WTC11 (cell line): ENCODE data around the gene NOSTRIN. TPM values are rescaled to one million over a fixed set of nuclear protein-coding genes. Genes with fewer than 3 reads are reported as not detected.

Experiments used
- ATAC-seq: fragments of 200-7000 bp; cut with Tn5 transposase; 2 replicates; pipeline ENCODE4 v1.10.0; 2021; ENCODE audit warnings: mild to moderate bottlenecking, moderate library complexity
- CTCF ChIA-PET: fragments of 300-600 bp; sonication (Branson Sonifier 250); formaldehyde crosslinking; loops from one replicate; lab custom pipeline; 2021; ENCODE audit warnings: antibody characterized with exemption; lab: Charles Lee
- POLR2A ChIA-PET: fragments of 350-600 bp; sonication (Branson Sonifier 250); formaldehyde crosslinking; loops from one replicate; lab custom pipeline; 2021; ENCODE audit warnings: antibody characterized with exemption; lab: Charles Lee
- DNase-seq: peaks from one replicate; pipeline ENCODE4 v3.0.0; 2021; ENCODE audit warnings: low spot score
- H3K27ac Mint-ChIP-seq: 2 replicates; pipeline ENCODE4 v1.8.0; 2021; ENCODE audit warnings: mixed read lengths
- H3K27me3 Mint-ChIP-seq: 2 replicates; pipeline ENCODE4 v1.8.0; 2021; ENCODE audit warnings: low read depth, mild to moderate bottlenecking, moderate library complexity, mixed read lengths
- H3K36me3 Mint-ChIP-seq: 2 replicates; pipeline ENCODE4 v1.8.0; 2021; ENCODE audit warnings: mixed read lengths
- H3K4me1 Mint-ChIP-seq: 2 replicates; pipeline ENCODE4 v1.8.0; 2022; ENCODE audit warnings: mixed read lengths
- H3K4me3 Mint-ChIP-seq: 2 replicates; pipeline ENCODE4 v1.8.0; 2021; ENCODE audit warnings: mild to moderate bottlenecking, moderate library complexity, mixed read lengths
- H3K9me3 Mint-ChIP-seq: 2 replicates; pipeline ENCODE4 v1.8.0; 2021; ENCODE audit warnings: mixed read lengths
- CDX4 ChIP-seq: fragments of 250-450 bp; sonication (Bioruptor Pico); IDR thresholded peaks from 2 replicates; pipeline ENCODE4 v1.9.0; 2021; ENCODE audit warnings: moderate library complexity, mild to moderate bottlenecking, inconsistent platforms, borderline replicate concordance
- E2F1 ChIP-seq: sonication (generic); formaldehyde crosslinking; IDR thresholded peaks from 2 replicates; pipeline ENCODE4 v1.8.0; 2022; ENCODE audit warnings: mild to moderate bottlenecking, missing genetic modification reagents
- E2F4 ChIP-seq: sonication (generic); formaldehyde crosslinking; IDR thresholded peaks from 2 replicates; pipeline ENCODE4 v1.8.1; 2022; ENCODE audit warnings: low read depth, mild to moderate bottlenecking, moderate library complexity, missing genetic modification reagents, borderline replicate concordance
- ELF4 ChIP-seq: sonication (generic); formaldehyde crosslinking; IDR thresholded peaks from 2 replicates; pipeline ENCODE4 v1.8.1; 2022; ENCODE audit warnings: low read depth, mild to moderate bottlenecking, moderate library complexity, missing genetic modification reagents
- ETV6 ChIP-seq: sonication (generic); formaldehyde crosslinking; IDR thresholded peaks from 2 replicates; pipeline ENCODE4 v1.8.1; 2022; ENCODE audit warnings: mild to moderate bottlenecking, missing genetic modification reagents
- FOXJ3 ChIP-seq: sonication (generic); formaldehyde crosslinking; IDR thresholded peaks from 2 replicates; pipeline ENCODE4 v1.9.0; 2021; ENCODE audit warnings: missing genetic modification reagents, mild to moderate bottlenecking, borderline replicate concordance
- FOXP4 ChIP-seq: sonication (generic); formaldehyde crosslinking; IDR thresholded peaks from 2 replicates; pipeline ENCODE4 v1.8.0; 2022; ENCODE audit warnings: mild to moderate bottlenecking, missing genetic modification reagents
- GABPB1 ChIP-seq: sonication (generic); formaldehyde crosslinking; IDR thresholded peaks from 2 replicates; pipeline ENCODE4 v1.8.1; 2023; ENCODE audit warnings: mild to moderate bottlenecking, missing genetic modification reagents
- IRF2 ChIP-seq: sonication (generic); formaldehyde crosslinking; IDR thresholded peaks from 2 replicates; pipeline ENCODE4 v1.8.0; 2022; ENCODE audit warnings: low read depth, missing genetic modification reagents, borderline replicate concordance
- PRRX2 ChIP-seq: fragments of 250-450 bp; sonication (Bioruptor Pico); IDR thresholded peaks from 2 replicates; pipeline ENCODE4 v1.8.0; 2021; ENCODE audit warnings: mild to moderate bottlenecking
- RELA ChIP-seq: sonication (generic); formaldehyde crosslinking; IDR thresholded peaks from 2 replicates; pipeline ENCODE4 v1.8.1; 2022; ENCODE audit warnings: missing genetic modification reagents, mild to moderate bottlenecking, borderline replicate concordance
- SMAD4 ChIP-seq: sonication (generic); formaldehyde crosslinking; IDR thresholded peaks from 2 replicates; pipeline ENCODE4 v1.8.0; 2022; ENCODE audit warnings: mild to moderate bottlenecking, missing genetic modification reagents
- SOX15 ChIP-seq: fragments of 250-450 bp; sonication (Bioruptor Pico); IDR thresholded peaks from 2 replicates; pipeline ENCODE4 v1.9.0; 2021; ENCODE audit warnings: mild to moderate bottlenecking
- ZNF232 ChIP-seq: sonication (generic); formaldehyde crosslinking; IDR thresholded peaks from 2 replicates; pipeline ENCODE4 v1.8.0; 2022; ENCODE audit warnings: mild to moderate bottlenecking, missing genetic modification reagents
- ZNF317 ChIP-seq: sonication (generic); formaldehyde crosslinking; IDR thresholded peaks from 2 replicates; pipeline ENCODE4 v1.8.1; 2023; ENCODE audit warnings: low read depth, mild to moderate bottlenecking, moderate library complexity, missing genetic modification reagents, borderline replicate concordance
- ZNF671 ChIP-seq: fragments of 250-450 bp; sonication (Bioruptor Pico); IDR thresholded peaks from 2 replicates; pipeline ENCODE4 v1.8.0; 2021; ENCODE audit warnings: mild to moderate bottlenecking
- total RNA-seq: library from RNA; stranded (reverse); gene quantifications from 3 replicates; pipeline ENCODE4 v1.2.3, GENCODE V29; 2021
- TF ChIP-seq, protein P1 (sequence below): sonication (generic); formaldehyde crosslinking; IDR thresholded peaks from 2 replicates; pipeline ENCODE4 v1.8.0; 2022; ENCODE audit warnings: missing genetic modification reagents
- TF ChIP-seq, protein P2 (sequence below): fragments of 250-450 bp; sonication (Bioruptor Pico); IDR thresholded peaks from 2 replicates; pipeline ENCODE4 v1.9.0; 2021; ENCODE audit warnings: mild to moderate bottlenecking, borderline replicate concordance
- TF ChIP-seq, protein P3 (sequence below): sonication (generic); formaldehyde crosslinking; conservative IDR thresholded peaks from 2 replicates; pipeline ENCODE4 v1.8.1; 2023; ENCODE audit warnings: mild to moderate bottlenecking, low read depth, missing genetic modification reagents, moderate library complexity

Gene NOSTRIN
- total RNA-seq, 1 experiment from 2014 or later, result 0.22 TPM

DNA sequence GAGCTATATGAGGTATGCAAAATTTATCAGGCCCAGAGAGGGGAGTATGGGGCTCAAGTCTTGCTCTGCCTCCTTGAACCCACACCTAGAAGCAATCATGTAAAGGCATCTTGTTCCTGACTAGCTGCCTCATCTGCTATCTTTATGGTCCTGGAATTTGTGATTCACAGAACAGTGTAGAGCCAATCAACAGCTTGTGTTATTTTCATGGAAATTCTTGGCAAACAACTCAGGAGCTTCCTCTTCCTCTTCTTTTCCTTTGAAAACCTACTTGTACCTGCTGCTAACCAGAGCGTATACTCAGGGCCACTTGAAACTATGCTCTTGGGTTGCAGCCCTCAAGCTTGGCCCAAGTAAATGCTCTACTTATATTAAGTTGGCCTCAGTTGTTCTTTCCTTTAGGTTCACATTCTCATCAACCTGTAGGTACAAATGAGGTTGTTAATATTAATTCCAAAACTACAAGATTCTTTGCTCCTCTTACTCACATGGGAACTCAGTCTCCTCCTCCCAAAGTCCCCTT, 3.5 kb upstream of the NOSTRIN start (continued):
- TF ChIP-seq IRF2 (CRISPR knock-in tag), result no peak
- TF ChIP-seq ZNF671, result no peak
- TF ChIP-seq E2F1 (CRISPR knock-in tag), result no peak
- no peak for TF ChIP-seq E2F4 (CRISPR knock-in tag)
- TF ChIP-seq RELA (CRISPR knock-in tag), result no peak
- TF ChIP-seq ZNF317 (CRISPR knock-in tag), result no peak
- TF ChIP-seq GABPB1, result no peak
- no peak for TF ChIP-seq ETV6
- TF ChIP-seq, protein P1, sequence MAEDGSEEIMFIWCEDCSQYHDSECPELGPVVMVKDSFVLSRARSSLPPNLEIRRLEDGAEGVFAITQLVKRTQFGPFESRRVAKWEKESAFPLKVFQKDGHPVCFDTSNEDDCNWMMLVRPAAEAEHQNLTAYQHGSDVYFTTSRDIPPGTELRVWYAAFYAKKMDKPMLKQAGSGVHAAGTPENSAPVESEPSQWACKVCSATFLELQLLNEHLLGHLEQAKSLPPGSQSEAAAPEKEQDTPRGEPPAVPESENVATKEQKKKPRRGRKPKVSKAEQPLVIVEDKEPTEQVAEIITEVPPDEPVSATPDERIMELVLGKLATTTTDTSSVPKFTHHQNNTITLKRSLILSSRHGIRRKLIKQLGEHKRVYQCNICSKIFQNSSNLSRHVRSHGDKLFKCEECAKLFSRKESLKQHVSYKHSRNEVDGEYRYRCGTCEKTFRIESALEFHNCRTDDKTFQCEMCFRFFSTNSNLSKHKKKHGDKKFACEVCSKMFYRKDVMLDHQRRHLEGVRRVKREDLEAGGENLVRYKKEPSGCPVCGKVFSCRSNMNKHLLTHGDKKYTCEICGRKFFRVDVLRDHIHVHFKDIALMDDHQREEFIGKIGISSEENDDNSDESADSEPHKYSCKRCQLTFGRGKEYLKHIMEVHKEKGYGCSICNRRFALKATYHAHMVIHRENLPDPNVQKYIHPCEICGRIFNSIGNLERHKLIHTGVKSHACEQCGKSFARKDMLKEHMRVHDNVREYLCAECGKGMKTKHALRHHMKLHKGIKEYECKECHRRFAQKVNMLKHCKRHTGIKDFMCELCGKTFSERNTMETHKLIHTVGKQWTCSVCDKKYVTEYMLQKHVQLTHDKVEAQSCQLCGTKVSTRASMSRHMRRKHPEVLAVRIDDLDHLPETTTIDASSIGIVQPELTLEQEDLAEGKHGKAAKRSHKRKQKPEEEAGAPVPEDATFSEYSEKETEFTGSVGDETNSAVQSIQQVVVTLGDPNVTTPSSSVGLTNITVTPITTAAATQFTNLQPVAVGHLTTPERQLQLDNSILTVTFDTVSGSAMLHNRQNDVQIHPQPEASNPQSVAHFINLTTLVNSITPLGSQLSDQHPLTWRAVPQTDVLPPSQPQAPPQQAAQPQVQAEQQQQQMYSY (CRISPR knock-in tag), result no peak
- no peak for TF ChIP-seq SOX15 (CRISPR knock-in tag)
- TF ChIP-seq, protein P2, sequence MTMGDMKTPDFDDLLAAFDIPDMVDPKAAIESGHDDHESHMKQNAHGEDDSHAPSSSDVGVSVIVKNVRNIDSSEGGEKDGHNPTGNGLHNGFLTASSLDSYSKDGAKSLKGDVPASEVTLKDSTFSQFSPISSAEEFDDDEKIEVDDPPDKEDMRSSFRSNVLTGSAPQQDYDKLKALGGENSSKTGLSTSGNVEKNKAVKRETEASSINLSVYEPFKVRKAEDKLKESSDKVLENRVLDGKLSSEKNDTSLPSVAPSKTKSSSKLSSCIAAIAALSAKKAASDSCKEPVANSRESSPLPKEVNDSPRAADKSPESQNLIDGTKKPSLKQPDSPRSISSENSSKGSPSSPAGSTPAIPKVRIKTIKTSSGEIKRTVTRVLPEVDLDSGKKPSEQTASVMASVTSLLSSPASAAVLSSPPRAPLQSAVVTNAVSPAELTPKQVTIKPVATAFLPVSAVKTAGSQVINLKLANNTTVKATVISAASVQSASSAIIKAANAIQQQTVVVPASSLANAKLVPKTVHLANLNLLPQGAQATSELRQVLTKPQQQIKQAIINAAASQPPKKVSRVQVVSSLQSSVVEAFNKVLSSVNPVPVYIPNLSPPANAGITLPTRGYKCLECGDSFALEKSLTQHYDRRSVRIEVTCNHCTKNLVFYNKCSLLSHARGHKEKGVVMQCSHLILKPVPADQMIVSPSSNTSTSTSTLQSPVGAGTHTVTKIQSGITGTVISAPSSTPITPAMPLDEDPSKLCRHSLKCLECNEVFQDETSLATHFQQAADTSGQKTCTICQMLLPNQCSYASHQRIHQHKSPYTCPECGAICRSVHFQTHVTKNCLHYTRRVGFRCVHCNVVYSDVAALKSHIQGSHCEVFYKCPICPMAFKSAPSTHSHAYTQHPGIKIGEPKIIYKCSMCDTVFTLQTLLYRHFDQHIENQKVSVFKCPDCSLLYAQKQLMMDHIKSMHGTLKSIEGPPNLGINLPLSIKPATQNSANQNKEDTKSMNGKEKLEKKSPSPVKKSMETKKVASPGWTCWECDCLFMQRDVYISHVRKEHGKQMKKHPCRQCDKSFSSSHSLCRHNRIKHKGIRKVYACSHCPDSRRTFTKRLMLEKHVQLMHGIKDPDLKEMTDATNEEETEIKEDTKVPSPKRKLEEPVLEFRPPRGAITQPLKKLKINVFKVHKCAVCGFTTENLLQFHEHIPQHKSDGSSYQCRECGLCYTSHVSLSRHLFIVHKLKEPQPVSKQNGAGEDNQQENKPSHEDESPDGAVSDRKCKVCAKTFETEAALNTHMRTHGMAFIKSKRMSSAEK (CRISPR knock-in tag), result no peak
- TF ChIP-seq ZNF232, result no peak
- TF ChIP-seq, protein P3, sequence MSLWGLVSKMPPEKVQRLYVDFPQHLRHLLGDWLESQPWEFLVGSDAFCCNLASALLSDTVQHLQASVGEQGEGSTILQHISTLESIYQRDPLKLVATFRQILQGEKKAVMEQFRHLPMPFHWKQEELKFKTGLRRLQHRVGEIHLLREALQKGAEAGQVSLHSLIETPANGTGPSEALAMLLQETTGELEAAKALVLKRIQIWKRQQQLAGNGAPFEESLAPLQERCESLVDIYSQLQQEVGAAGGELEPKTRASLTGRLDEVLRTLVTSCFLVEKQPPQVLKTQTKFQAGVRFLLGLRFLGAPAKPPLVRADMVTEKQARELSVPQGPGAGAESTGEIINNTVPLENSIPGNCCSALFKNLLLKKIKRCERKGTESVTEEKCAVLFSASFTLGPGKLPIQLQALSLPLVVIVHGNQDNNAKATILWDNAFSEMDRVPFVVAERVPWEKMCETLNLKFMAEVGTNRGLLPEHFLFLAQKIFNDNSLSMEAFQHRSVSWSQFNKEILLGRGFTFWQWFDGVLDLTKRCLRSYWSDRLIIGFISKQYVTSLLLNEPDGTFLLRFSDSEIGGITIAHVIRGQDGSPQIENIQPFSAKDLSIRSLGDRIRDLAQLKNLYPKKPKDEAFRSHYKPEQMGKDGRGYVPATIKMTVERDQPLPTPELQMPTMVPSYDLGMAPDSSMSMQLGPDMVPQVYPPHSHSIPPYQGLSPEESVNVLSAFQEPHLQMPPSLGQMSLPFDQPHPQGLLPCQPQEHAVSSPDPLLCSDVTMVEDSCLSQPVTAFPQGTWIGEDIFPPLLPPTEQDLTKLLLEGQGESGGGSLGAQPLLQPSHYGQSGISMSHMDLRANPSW (CRISPR knock-in tag), result no peak

- Mint-ChIP-seq H3K4me3 (no peak overlapping the region), H3K36me3 (no peaks in the 10 kb centered on the region), H3K27me3 (peaks cover 2% of the 10 kb centered on the region; the same call in 1 of the 2 replicates), H3K9me3 (no peaks in the 10 kb centered on the region), H3K27ac (no peak overlapping the region; the same call in 1 of the 2 replicates), H3K4me1 (peaks cover 52% of the 10 kb centered on the region)
- DNase-seq (no peak), ATAC-seq (no peak)
- POLR2A ChIA-PET, result no interaction called here
- CTCF ChIA-PET, result interaction anchor here (0.8 kb wide), 1 partner anchor 95 kb away, joined by 3 read pairs; no protein-coding TSS in a partner anchor
- TF ChIP-seq CDX4 (CRISPR knock-in tag), result no peak
- no peak for TF ChIP-seq ELF4
- no peak for TF ChIP-seq FOXP4 (CRISPR knock-in tag)
- TF ChIP-seq FOXJ3 (CRISPR knock-in tag), result no peak
- no peak for TF ChIP-seq PRRX2 (CRISPR knock-in tag)
- TF ChIP-seq SMAD4 (CRISPR knock-in tag), result no peak
- no peak for TF ChIP-seq ZNF317 (CRISPR knock-in tag)
- no peak for TF ChIP-seq E2F4 (CRISPR knock-in tag)
Observed at GRCh38 chr2:168801471-168801870, 966 bp upstream of the NOSTRIN start.
